SK-N-MC (cell line): ENCODE measurements around the gene OCA2.
"Not testable (repeated sequence)": the region's sequence is repeated elsewhere in the genome, so short reads cannot be mapped to it uniquely, and the experiment has no call there.

ENCODE experiments used
- EZH2 ChIP-seq: fragments of 200-600 bp; sonication (generic); IDR thresholded peaks from one replicate; pipeline ENCODE4 v1.6.1; 2017; ENCODE audit warnings: antibody characterized with exemption
- FOXP2 ChIP-seq: optimal IDR thresholded peaks from 2 replicates; pipeline ENCODE3; 2011; ENCODE audit warnings: mild to moderate bottlenecking, moderate library complexity; ENCODE audit not compliant: insufficient read depth; ENCODE audit errors: extremely low read length, control extremely low read depth
- POLR2AphosphoS5 ChIP-seq: IDR thresholded peaks from 2 replicates; pipeline ENCODE4 v1.6.1; 2012; ENCODE audit warnings: mild to moderate bottlenecking, low read depth, low read length, borderline replicate concordance

DNA sequence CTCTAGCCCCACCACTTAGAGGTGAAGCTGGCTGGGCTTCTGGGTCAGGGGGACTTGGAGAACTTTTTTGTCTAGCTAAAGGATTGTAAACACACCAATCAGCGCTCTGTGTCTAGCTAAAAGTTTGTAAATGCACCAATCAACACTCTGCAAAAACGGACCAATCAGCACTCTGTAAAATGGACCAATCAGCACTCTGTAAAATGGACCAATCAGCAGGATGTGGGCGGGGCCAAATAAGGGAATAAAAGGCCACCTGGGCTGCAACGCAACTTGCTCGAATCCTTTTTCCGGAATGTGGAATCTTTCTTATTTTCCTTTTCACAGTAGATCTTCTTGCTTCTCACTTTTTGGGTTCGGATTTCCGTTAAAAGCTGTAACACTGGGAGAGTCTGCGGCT is 385.3 kb downstream of the OCA2 start:
- not testable (repeated sequence) for TF ChIP-seq POLR2AphosphoS5, EZH2, FOXP2
